GM19468 (cell line): Measurements from ENCODE around the gene ISYNA1.

ENCODE experiments used
- ATAC-seq: cut with Tn5 transposase; IDR thresholded peaks from one replicate; pipeline ENCODE4 v1.9.1; 2021; ENCODE audit warnings: mild to moderate bottlenecking, moderate library complexity, moderate number of reproducible peaks; ENCODE audit not compliant: unreplicated experiment; ENCODE audit errors: extremely low read depth

ISYNA1 gene

GRCh38 chr19:18397242-18398202 lies 40.4 kb downstream of the ISYNA1 start, which contains the start of gene LRRC25:
TSS of gene LRRC25 (minus strand) at chr19:18397622. CDS start at chr19:18396963, 659 bp downstream.
- peak; percentile 35 for ATAC-seq

GRCh38 chr19:18396471-18397241 lies 41.3 kb downstream of the ISYNA1 start:
- no peak for ATAC-seq

- no peak for ATAC-seq
These were observed 44.1 kb downstream of the ISYNA1 start for GRCh38 chr19:18393836-18394235.

GRCh38 chr19:18392926-18393325 lies 45.0 kb downstream of the ISYNA1 start:
- no peak for ATAC-seq

- ATAC-seq = no peak
These were observed 45.5 kb downstream of the ISYNA1 start for GRCh38 chr19:18392417-18392816.

- ATAC-seq = no peak
These were observed 46.3 kb downstream of the ISYNA1 start for GRCh38 chr19:18391509-18392075.

- ATAC-seq = no peak
These were observed 47.6 kb downstream of the ISYNA1 start for GRCh38 chr19:18390065-18390907.

GRCh38 chr19:18389726-18390064 lies 48.2 kb downstream of the ISYNA1 start:
- ATAC-seq = no peak

GRCh38 chr19:18388960-18389725 lies 48.8 kb downstream of the ISYNA1 start:
- no peak for ATAC-seq

- no peak for ATAC-seq
These were observed 49.6 kb downstream of the ISYNA1 start for GRCh38 chr19:18388100-18388959.

GRCh38 chr19:18386543-18387271 lies 51.2 kb downstream of the ISYNA1 start:
- no peak for ATAC-seq

GRCh38 chr19:18385675-18386542 lies 52.0 kb downstream of the ISYNA1 start, which contains the start of gene GDF15:
TSS of gene GDF15 (plus strand) at chr19:18386158. CDS start at chr19:18386190, 32 bp downstream.
- ATAC-seq = no peak

GRCh38 chr19:18385359-18385674 lies 52.6 kb downstream of the ISYNA1 start:
- ATAC-seq = no peak

- ATAC-seq = no peak
These were observed 53.2 kb downstream of the ISYNA1 start for GRCh38 chr19:18384775-18385174.
